ENCODE data around the gene RIPOR1. TPM values are rescaled to one million over a fixed set of nuclear protein-coding genes. Genes with fewer than 3 reads are reported as not detected.

RIPOR1 gene
- total RNA-seq (2014; rRNA removed; shearing (Covaris generic)) (7.4 and 22.4 TPM in 2 replicates), polyA plus RNA-seq (2016; fragmentation: Nextera tagmentation; extraction: Ambion mirVana) (6.8 and 7.6 TPM in 2 replicates)
- long read RNA-seq, result 0 reads

GRCh38 chr16:67528222-67528869, at the start of gene RIPOR1:
TSS of gene RIPOR1 (plus strand) at chr16:67528829. CDS start at chr16:67538447, 9,618 bp downstream.
- Mint-ChIP-seq H3K27ac (no peak within 1 kb of the TSS), H3K36me3 (ENCODE audit: low read depth) (no peaks in the 10 kb centered on the region), H3K9me3 (no peaks in the 10 kb centered on the region; the same call in 2 of the 3 replicates), H3K4me3 (peak within 1 kb of the TSS; percentile 72), H3K27me3 (ENCODE audit: insufficient read depth, low read depth, poor library complexity) (peaks cover 93% of the 10 kb centered on the region), H3K4me1 (peaks cover 4% of the 10 kb centered on the region)
- Histone ChIP-seq H3K4me3 (peak within 1 kb of the TSS; percentile 77), H3K4me1 (ENCODE audit: insufficient read depth) (peaks cover 10% of the 10 kb centered on the region; the same call in 1 of the 2 replicates), H3K36me3 (ENCODE audit: insufficient read depth) (no peaks in the 10 kb centered on the region), H3K9me2 (ENCODE audit: insufficient read depth) (no peaks in the 10 kb centered on the region), H3K4me2 (peak within 1 kb of the TSS; percentile 94), H3F3A (replicated peaks; ENCODE audit: low read depth) (0 out of 2 replicates have a peak, but pooled peaks cover 10% of the 10 kb centered on the region), H3K79me2 (replicated peaks; ENCODE audit: insufficient read depth) (no peaks in the 10 kb centered on the region), H4K20me1 (replicated peaks; ENCODE audit: insufficient read depth) (peaks cover 3% of the 10 kb centered on the region; the same call in 1 of the 2 replicates), H3K27ac (ENCODE audit: low read depth) (no peak within 1 kb of the TSS), H2AFZ (peak within 1 kb of the TSS; percentile 94), H3K27me3 (ENCODE audit: insufficient read depth) (peaks cover 99% of the 10 kb centered on the region)
- DNase-seq (ENCODE audit: low spot score), result peak; percentile 66
- ATAC-seq, result peak; percentile 16
- TF ChIP-seq ZNF114 (CRISPR knock-in tag; IDR thresholded peaks at IDR 0.05) (no peak), NANOG (IDR thresholded peaks at IDR 0.05; ENCODE audit: borderline replicate concordance) (no peak), CREB1 (CRISPR knock-in tag; IDR thresholded peaks at IDR 0.05; ENCODE audit: low read depth) (no peak), ETS1 (IDR thresholded peaks at IDR 0.05) (no peak), STAT1 (IDR thresholded peaks at IDR 0.05; ENCODE audit: unreplicated experiment) (no peak), JUNB (IDR thresholded peaks at IDR 0.05; ENCODE audit: unreplicated experiment) (no peak), ZNF331 (CRISPR knock-in tag; IDR thresholded peaks at IDR 0.05; ENCODE audit: low read depth) (no peak), ZNF462 (CRISPR knock-in tag; IDR thresholded peaks at IDR 0.05) (no peak), EZH2 (IDR thresholded peaks at IDR 0.05; ENCODE audit: low read depth, unreplicated experiment) (no peak), REST (IDR thresholded peaks at IDR 0.05; ENCODE audit: unreplicated experiment) (no peak), POLR2AphosphoS5 (IDR thresholded peaks at IDR 0.05; ENCODE audit: low read depth) (no peak), EZH2phosphoT487 (IDR thresholded peaks at IDR 0.05; ENCODE audit: unreplicated experiment) (no peak)

All from GM23338 (cell line).